Spinal cord (tissue), 10 donors: ENCODE measurements around the gene XPA. TPM values are rescaled to one million over a fixed set of nuclear protein-coding genes. Genes with fewer than 3 reads are reported as not detected.
"Not testable (repeated sequence)": the region's sequence is repeated elsewhere in the genome, so short reads cannot be mapped to it uniquely, and the experiment has no call there.

Experiments used
- DNase-seq, 6 donors: peaks; one replicate each; pipeline versions ENCODE4 v3.0.0 to v3.0.0-alpha.2; 2013 to 2015; ENCODE audit warnings: low spot score in 6 of 6, low read depth in 4 of 6
- H3K27ac ChIP-seq: one replicate; pipeline ENCODE4 v1.5.1; 2013; ENCODE audit warnings: low read depth, low read length, control low read depth
- H3K27me3 ChIP-seq: one replicate; pipeline ENCODE4 v1.6.1; 2013; ENCODE audit warnings: low read length; ENCODE audit not compliant: control insufficient read depth, insufficient read depth
- H3K36me3 ChIP-seq: one replicate; pipeline ENCODE4 v1.6.1; 2013; ENCODE audit warnings: low read length; ENCODE audit not compliant: control insufficient read depth, insufficient read depth
- H3K4me1 ChIP-seq: one replicate; pipeline ENCODE4 v1.6.1; 2013; ENCODE audit warnings: low read length; ENCODE audit not compliant: control insufficient read depth, insufficient read depth
- H3K4me3 ChIP-seq: one replicate; pipeline ENCODE4 v1.5.1; 2013; ENCODE audit warnings: low read depth, low read length, control low read depth
- H3K9me3 ChIP-seq: one replicate; pipeline ENCODE4 v1.6.1; 2013; ENCODE audit warnings: low read length; ENCODE audit not compliant: control insufficient read depth, insufficient read depth
- WGBS: methylation state at CpG from one replicate; pipeline ENCODE4 v1.1.5; 2013; ENCODE audit warnings: missing lambda C conversion rate; ENCODE audit not compliant: insufficient coverage; 5-methylcytosine and 5-hydroxymethylcytosine counted together
- long read RNA-seq, 4 donors: transcript quantifications; one replicate each; lab custom pipeline, GENCODE V29; 2026
- polyA plus RNA-seq, 2 donors: library from polyadenylated mRNA; unstranded; fragments of 120-200 nt; gene quantifications; one replicate each; pipeline ENCODE4 v1.2.1, GENCODE V29; 2013; ENCODE audit not compliant: insufficient read length in 2 of 2
- total RNA-seq, 2 donors: library from RNA; depleted of rRNA in 1 of 2; stranded (reverse); fragments of 120-200 nt in 1 of 2; fragments of >200 nt in 1 of 2; gene quantifications; one replicate each; pipeline versions ENCODE4 v1.2.3 to v1.2.4, GENCODE V29; 2013 to 2014
- donor health status: healthy.

Gene XPA
- total RNA-seq (10 to 100 TPM; 19.2 to 28.8 TPM), polyA plus RNA-seq (10 to 100 TPM; 30.5 to 40.0 TPM)
- long read RNA-seq, donor 1, transcript XPA-201 (6 exons, 1,417 nt) = major isoform, 10 of 10 reads
- long read RNA-seq, donor 1, partial matches to known transcripts = 0 of 10 reads
- long read RNA-seq, donor 1, other reads (novel, unspliced or antisense) = 0 of 10 reads
- long read RNA-seq, donor 2, partial matches to known transcripts = 0 of 5 reads
- long read RNA-seq, donor 2, other reads (novel, unspliced or antisense) = 0 of 5 reads
- long read RNA-seq, donor 3, transcript XPA-201 (6 exons, 1,417 nt) = major isoform, 6 of 12 reads
- long read RNA-seq, donor 3, partial matches to known transcripts = 5 of 12 reads
- long read RNA-seq, donor 3, other reads (novel, unspliced or antisense) = 0 of 12 reads
- long read RNA-seq, donor 4, transcript XPA-201 (6 exons, 1,417 nt) = major isoform, 8 of 20 reads
- long read RNA-seq, donor 4, partial matches to known transcripts = 12 of 20 reads
- long read RNA-seq, donor 4, other reads (novel, unspliced or antisense) = 0 of 20 reads

DNA sequence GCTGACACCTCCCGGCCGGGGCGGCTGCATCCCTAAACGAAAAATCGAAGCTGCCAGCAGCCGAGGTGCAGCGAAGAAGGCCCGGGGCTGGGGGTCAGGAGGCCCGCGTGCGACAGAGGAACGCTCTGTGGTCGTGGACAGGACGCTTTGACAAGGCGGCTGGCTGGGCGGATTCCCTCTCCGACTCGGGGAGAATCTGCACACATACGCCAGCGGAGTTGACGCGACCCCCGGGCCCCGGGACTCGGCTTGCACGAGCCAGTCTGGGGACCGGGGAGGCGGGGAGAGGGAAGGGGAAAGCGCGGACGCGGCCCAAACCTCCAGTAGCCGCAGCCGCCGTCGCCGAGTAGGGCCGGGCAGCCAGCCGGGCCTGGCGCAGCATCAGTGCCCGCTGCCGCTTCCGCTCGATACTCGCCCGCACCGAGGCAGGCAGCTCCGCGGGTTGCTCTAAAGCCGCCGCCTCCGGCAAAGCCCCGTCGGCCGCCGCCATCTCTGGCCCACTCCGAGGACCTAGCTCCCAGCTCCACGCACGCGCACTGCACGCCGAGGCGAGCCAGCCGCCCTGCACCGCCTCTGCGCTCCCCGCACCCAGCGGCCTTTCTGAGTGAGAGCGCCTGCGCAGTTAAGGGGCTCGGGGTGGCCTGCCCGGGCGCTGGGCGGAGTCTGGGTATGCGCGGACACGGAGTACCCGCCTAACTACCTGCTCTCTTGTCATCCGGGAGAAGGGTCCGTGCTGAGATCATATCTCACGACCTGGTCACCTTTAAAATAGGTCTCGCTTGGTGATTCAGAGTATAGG is at the start of gene XPA:
Gene XPA, minus strand, starts transcription at position 538 of the 799 bp plus-strand sequence. Its CDS starts 48 bp downstream, at position 490.
- WGBS = under 1% methylated on average over 82 of the region's 82 CpGs
- H3K36me3 ChIP-seq = no peaks in the 10 kb centered on the region
- peak; percentile 84 to 99 (median 94) for DNase-seq
- H3K4me3 ChIP-seq = peak within 1 kb of the TSS; percentile 90
- no peaks in the 10 kb centered on the region for H3K4me1 ChIP-seq
- peak within 1 kb of the TSS; percentile 90 for H3K27ac ChIP-seq
- no peaks in the 10 kb centered on the region for H3K27me3 ChIP-seq
- no peaks in the 10 kb centered on the region for H3K9me3 ChIP-seq

GRCh38 chr9:97744710-97745708 is 47.9 kb upstream of the XPA start:
- peaks cover 2% of the 10 kb centered on the region for H3K9me3 ChIP-seq
- no peak overlapping the region for H3K4me3 ChIP-seq
- peaks cover 9% of the 10 kb centered on the region for H3K4me1 ChIP-seq
- no peak for DNase-seq
- 35% methylated on average over 6 of the region's 7 CpGs for WGBS
- peaks cover 17% of the 10 kb centered on the region for H3K27me3 ChIP-seq
- H3K27ac ChIP-seq = no peak overlapping the region
- H3K36me3 ChIP-seq = no peaks in the 10 kb centered on the region

GRCh38 chr9:97744025-97744424 is 46.9 kb upstream of the XPA start:
- not testable (repeated sequence) for H3K9me3 ChIP-seq, DNase-seq, H3K4me1 ChIP-seq, H3K4me3 ChIP-seq, H3K27ac ChIP-seq, H3K36me3 ChIP-seq
- peaks cover 17% of the 10 kb centered on the region for H3K27me3 ChIP-seq
- no CpG with 5 or more reads among the region's 7 CpGs for WGBS

- Histone ChIP-seq H3K9me3 (peaks cover 2% of the 10 kb centered on the region), H3K4me3 (no peak overlapping the region), H3K27me3 (peaks cover 17% of the 10 kb centered on the region), H3K36me3 (no peaks in the 10 kb centered on the region), H3K4me1 (peaks cover 9% of the 10 kb centered on the region), H3K27ac (no peak overlapping the region)
- no peak for DNase-seq
- 87% methylated on average over 8 of the region's 10 CpGs for WGBS
Observed at GRCh38 chr9:97742545-97742944, 45.4 kb upstream of the XPA start.

GRCh38 chr9:97741947-97742346 is 44.8 kb upstream of the XPA start:
- Histone ChIP-seq H3K9me3 (peaks cover 2% of the 10 kb centered on the region), H3K27me3 (peaks cover 17% of the 10 kb centered on the region), H3K36me3 (no peaks in the 10 kb centered on the region), H3K4me3 (no peak overlapping the region), H3K27ac (no peak overlapping the region), H3K4me1 (peaks cover 9% of the 10 kb centered on the region)
- DNase-seq = no peak
- 89% methylated on average over 3 of the region's 6 CpGs for WGBS

- peak in 3 of 6 donors; percentile 30 to 74 (median 64) for DNase-seq
- Histone ChIP-seq H3K27ac (no peak overlapping the region), H3K27me3 (peaks cover 17% of the 10 kb centered on the region), H3K36me3 (no peaks in the 10 kb centered on the region), H3K4me1 (peaks cover 9% of the 10 kb centered on the region), H3K9me3 (peaks cover 2% of the 10 kb centered on the region), H3K4me3 (peak overlapping the region; percentile 19)
- 3% methylated on average over 56 of the region's 56 CpGs for WGBS
Observed at GRCh38 chr9:97740848-97741821, 44.0 kb upstream of the XPA start.

GRCh38 chr9:97737429-97737828 is 40.3 kb upstream of the XPA start:
- peak in 2 of 6 donors; percentile 5 to 46 for DNase-seq
- Histone ChIP-seq H3K36me3 (no peaks in the 10 kb centered on the region), H3K9me3 (peaks cover 2% of the 10 kb centered on the region), H3K4me1 (peaks cover 9% of the 10 kb centered on the region), H3K27me3 (peaks cover 13% of the 10 kb centered on the region), H3K4me3 (no peak overlapping the region), H3K27ac (no peak overlapping the region)
- 54% methylated on average over 3 of the region's 3 CpGs for WGBS

GRCh38 chr9:97735070-97735600 is 38.0 kb upstream of the XPA start:
- no peaks in the 10 kb centered on the region for H3K4me1 ChIP-seq
- H3K27ac ChIP-seq = no peak overlapping the region
- H3K9me3 ChIP-seq = no peaks in the 10 kb centered on the region
- H3K36me3 ChIP-seq = no peaks in the 10 kb centered on the region
- DNase-seq = no peak
- 90% methylated on average over 4 of the region's 7 CpGs for WGBS
- no peak overlapping the region for H3K4me3 ChIP-seq
- H3K27me3 ChIP-seq = peaks cover 2% of the 10 kb centered on the region
